Skin of body (tissue), 2 donors: Measurements from ENCODE around the gene TTC27. TPM values are rescaled to one million over a fixed set of nuclear protein-coding genes. Genes with fewer than 3 reads are reported as not detected.
"Not testable (repeated sequence)": the region's sequence is repeated elsewhere in the genome, so short reads cannot be mapped to it uniquely, and the experiment has no call there.

Experiments
- DNase-seq: peaks from one replicate; lab custom pipeline; 2025; lab: John Stamatoyannopoulos, UW
- total RNA-seq: library from RNA; depleted of rRNA; stranded (reverse); fragments of >200 nt; gene quantifications from one replicate; pipeline ENCODE4 v1.2.3, GENCODE V29; 2014

The TTC27 gene
- total RNA-seq, 1 donor from 2014 or later = 22.5 TPM

DNA sequence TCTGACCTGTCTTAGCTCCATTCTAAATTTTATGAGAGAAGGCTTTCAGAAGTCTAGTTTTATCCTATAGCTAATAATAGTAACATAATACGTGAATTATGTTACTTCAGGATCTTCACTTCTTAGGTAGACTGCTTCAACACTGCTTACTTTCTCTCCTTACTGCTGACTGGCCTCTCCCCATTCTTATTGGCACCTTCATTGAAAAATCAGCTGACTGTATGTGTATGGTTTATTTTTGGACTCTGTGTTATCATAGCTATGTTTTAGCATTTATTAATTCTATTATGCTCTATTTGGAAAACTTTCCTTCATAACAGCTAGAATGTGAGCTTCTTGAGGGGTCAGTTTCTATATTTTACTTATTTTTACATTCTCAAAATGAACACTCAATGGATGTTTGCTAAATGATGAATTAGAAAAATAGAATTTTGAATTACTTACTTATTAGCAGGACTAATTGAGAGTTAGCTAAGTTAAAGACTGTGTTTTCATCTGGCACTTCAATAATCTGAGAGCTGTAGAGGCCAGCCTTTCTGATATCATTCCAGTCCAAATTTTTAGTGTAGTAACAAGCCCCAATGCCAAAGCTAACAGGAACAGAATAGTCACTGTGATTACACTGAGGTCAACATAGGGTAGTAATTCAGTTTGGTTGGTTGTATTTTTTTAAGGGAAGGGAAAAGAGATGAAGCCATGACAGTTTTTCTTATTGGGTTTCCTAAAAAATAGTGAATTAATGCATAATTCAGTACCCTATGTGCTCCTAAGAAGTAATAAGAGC, 92.3 kb downstream of the TTC27 start:
- no peak for DNase-seq

GRCh38 chr2:32720771-32721170, 92.9 kb downstream of the TTC27 start:
- no peak for DNase-seq

DNA sequence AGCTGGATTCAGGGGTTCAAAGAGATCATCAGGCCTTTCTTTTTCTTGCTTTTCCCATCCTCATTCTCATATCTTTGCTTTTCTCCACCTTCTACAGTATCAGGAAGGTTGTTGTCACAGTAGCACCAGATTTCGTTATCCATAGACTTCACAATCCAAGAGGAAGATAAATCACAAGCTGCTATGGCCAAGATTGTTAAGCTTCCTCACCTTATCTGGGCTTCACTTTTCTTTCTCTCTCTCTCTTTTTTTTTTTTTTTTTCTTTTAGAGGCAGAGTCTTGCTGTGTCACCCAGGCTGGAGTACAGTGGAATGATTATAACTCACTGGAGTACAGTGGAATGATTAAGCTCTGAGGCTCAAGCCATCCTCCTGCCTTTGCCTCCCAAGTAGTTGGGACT, 93.5 kb downstream of the TTC27 start:
- no peak for DNase-seq

GRCh38 chr2:32723467-32724079, 95.7 kb downstream of the TTC27 start:
- DNase-seq = no peak

DNA sequence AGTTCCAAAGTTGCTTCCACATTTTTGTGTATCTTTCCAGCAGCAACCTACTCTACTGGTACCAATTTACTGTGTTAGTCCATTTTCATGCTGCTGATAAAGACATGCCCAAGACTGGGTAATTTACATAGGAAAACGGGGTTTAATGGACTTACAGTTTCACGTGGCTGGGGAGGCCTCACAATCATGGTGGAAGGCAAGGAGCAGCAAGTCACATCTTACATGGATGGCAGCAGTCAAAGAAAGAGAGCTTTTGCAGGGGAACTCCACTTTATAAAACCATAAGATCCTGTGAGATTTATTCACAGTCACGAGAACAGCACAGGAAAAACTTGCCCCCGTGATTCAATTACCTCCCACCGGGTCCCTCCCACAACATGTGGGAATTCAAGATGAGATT, 98.8 kb downstream of the TTC27 start:
- DNase-seq = not testable (repeated sequence)

DNA sequence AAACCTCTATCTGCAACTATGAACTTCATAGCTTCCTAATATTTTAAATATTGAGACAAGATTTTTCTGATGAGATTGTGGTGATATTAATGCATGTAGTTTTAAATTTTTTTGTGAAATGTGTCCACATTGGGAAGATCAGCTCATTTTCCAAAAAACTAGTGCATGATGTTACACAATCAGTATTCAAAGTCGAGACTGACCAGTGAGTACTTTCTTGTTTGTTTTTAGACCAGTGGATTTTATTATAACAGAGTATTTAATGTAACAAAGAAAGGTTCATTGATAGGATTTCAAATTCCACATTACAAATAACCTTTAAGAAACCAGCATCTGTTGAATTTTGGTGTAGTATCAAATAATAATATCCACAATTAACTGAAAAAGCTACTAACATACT, 99.3 kb downstream of the TTC27 start:
- no peak for DNase-seq

DNA sequence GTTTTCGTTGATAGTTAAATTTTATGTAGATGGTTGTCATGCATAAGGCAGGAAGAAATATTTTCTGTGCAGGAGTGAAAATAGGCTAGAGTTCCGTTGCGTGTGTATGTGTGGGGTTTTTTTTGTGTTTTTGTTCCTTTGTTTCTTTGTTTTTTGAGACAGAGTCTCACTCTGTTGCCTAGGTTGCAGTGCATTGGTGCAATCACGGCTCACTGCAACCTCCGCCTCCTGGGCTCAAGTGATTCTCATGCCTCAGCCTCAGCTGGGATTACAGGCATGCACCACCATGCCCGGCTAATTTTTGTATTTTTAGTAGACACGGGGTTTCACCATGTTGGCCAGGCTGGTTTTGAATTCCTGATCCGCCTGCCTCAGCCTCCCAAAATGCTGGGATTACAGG, 103.1 kb downstream of the TTC27 start:
- not testable (repeated sequence) for DNase-seq

- peak; percentile 58 for DNase-seq
Measured at GRCh38 chr2:32732120-32732519, 104.3 kb downstream of the TTC27 start.

DNA sequence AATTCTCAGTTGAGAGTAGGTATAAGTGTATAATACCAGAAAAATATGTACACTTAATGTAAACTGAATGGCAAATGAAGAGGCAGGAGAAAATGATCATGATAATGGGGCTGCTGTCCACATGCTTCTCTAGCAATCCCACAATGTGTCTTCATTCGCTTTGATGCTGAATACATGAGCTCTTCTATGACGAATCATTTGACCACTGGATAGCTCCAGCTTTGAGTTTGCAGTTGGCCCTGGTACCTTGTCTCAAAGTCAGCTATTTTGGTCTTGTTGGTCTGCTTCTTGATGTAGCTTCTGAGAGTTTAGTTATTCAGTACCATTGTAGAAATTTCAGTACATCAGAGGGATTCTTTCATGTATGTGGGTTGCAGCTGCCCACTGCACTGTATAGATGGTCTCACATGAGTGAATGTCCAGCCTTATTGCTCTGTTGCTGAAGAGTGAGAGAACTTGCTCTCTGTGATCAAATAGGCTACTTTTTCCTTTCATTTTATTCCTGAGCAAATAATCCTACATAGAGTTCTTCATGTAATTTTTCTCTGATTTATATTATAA, 105.1 kb downstream of the TTC27 start:
- no peak for DNase-seq

- no peak for DNase-seq
Measured at GRCh38 chr2:32735348-32735747, 107.5 kb downstream of the TTC27 start.

DNA sequence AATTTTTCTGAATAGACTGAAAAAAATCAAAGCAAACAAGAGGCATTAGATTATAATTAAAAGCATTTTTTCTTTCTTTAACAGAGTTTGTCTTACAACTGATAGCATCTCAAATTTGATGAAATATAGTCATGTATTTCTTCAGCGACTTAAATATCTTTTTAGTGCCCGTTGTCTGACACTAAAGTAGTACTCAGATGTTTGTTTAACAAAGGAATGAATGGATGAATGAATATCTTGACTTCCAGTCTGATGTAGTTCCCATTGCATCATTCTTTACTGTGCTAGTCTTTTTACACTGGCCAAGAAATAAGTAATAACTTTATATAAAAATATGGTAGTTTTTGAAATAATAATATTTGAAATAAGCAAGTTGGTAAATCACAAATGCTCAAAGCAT, 111.1 kb downstream of the TTC27 start:
- no peak for DNase-seq

DNA sequence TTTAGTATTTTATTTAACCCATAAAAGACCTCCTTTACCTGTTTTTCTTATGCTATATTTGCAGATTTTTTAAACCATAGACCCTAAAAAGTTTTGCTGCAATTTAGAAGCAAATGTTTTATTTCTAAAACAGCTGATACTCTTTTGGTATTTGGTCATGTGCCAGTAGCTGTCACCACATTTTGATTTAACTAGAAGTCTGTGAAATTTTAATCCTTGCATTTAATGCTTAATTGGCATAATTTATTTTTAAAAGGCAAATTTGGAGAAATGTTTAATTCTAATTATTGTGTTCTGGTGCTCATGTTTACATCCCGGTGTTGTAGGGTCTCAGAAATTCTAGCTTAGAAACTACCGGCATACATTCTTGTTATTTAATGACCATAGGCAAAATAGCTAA, 111.8 kb downstream of the TTC27 start:
- peak; percentile 20 for DNase-seq

DNA sequence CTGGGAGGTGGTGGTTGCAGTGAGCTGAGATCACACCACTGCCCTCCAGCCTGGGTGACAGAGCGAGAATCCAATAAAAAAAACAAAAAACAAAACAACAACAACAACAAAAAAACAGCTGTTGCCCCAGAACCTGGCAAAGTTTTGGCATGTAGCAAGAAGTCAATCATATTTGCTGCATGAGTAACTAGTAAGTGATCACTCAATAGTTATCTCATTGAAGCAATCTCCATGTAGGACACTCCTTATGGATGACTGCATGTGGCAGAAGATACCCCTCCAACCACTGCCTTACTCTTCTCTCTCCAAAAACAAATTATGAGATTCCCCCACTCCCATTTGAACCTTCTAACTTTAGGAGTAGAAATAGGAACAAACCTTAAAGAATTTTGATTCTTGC, 113.7 kb downstream of the TTC27 start:
- no peak for DNase-seq

DNA sequence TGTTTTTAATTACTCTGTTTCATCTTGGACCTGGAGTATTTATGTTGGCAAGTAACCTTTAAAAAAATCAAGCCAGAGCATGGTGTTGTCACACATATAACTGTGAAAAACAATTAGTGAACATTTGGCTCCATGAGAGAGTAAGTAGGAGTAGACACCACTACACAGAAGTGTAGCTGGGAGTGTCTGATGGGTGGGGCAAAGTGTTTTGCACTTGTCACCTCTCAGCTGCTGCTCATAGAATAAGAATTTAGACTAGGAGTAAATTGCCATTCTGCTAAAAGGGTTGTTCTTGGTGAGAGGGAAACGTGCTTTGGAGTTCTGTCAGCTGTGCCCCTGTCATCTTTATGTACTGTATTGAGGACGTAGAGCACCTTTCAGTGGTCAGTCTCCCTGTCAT, 114.5 kb downstream of the TTC27 start:
- DNase-seq = no peak

DNA sequence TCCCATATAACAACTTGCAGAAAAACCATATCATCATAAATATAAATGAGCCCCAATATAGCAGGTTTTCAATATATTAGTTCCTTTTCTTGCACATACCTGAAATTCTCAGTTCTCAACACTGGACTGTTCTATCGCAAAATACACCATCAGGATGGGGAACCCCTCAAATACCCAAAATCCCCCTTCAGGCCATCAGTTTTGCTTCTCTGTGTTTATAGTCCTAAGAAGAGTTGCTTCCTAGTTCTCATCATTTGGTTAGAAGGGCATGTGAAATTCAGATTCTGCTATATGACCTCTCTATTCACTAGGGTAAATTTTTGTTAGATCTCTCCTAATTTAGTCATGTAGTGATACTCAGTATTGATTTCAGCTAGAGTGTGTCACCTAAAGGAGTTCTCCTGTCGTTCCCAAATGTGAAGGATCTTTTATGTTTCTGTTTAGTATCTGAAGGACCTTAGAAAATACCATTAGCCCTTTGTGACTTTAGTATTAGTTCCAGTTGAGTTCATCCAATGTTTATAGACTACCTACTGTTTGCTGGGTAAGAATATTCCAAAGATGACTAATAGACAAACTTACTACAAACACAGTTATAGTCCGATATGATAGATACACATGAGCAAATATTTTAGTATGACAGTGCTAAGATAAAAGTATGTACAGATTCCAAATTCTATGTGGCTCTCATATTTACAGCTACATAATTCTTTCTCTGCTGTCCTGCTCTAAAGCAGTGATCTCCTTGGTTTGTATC, 115.8 kb downstream of the TTC27 start:
- no peak for DNase-seq

DNA sequence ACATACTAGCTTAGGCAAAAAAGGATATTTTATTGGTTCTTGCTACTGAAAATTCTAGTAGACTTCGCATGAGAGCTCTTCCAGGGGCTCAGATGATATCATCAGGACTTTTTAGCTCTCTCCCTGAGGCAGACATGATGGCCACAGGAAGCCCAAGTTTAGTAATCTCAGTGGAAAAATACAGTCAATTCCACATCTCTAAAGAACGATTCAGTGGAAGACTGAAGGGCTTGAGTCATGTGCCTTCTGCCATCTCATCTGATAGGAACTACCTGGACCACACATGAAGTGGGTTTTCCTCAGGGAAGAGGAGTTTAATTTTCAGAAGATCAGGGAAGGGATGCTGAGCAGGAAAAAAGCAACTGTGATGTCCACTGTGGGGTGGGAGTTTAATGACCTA, 117.3 kb downstream of the TTC27 start:
- no peak for DNase-seq

- no peak for DNase-seq
Measured at GRCh38 chr2:32745675-32746074, 117.8 kb downstream of the TTC27 start.

- peak; percentile 76 for DNase-seq
Measured at GRCh38 chr2:32746669-32747068, 118.8 kb downstream of the TTC27 start.

- no peak for DNase-seq
Measured at GRCh38 chr2:32748158-32748557, 120.3 kb downstream of the TTC27 start.

DNA sequence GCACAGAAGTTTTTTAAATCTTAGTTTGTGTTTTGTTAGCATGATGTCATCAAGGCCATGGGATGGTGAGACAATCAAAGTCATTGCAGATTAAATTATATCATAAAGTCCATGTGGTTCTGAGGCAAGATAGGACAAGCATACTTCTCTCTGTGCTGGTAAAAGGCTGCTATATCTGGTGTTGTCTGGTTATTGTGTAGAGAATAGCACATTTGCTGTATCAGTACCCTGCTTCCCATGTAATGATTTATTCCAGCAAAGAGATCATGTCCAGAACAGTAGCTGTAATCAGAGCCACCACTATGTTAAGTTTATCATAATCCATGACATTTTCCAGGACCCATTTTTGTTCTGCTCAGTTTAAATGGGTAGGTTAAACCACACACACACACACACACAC, 123.0 kb downstream of the TTC27 start:
- no peak for DNase-seq

DNA sequence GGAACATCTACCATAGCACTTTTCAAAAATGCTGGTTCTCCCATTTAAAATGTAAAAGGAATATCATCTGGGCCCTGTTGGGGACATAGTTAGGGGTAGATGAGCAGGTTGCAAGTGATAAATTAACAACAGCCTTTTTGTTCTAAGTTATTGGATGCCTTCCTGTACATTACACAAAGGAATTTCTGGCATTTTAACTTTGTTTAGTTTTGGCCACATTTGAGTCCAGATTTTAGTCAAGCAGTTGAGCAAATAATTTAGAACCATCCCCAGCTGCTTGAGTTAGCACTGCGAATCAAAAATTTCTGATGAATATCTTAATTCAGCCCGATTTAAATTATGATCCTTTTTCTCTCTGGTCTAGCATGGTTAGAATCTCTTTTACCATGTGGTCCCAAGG, 124.4 kb downstream of the TTC27 start:
- DNase-seq = peak; percentile 20

GRCh38 chr2:32752952-32753351, 125.1 kb downstream of the TTC27 start:
- no peak for DNase-seq
